ENCODE measurements around the gene NCAPD2. TPM values are rescaled to one million over a fixed set of nuclear protein-coding genes. Genes with fewer than 3 reads are reported as not detected.
A peak's percentile ranks its signal among the peaks of the same experiment; 100 is the strongest.

Gene NCAPD2
- total and polyA plus RNA-seq, 2 donors = 18.8 to 69.6 TPM

- peak overlapping the region; percentile 75 to 77 for H3K27ac ChIP-seq (ENCODE audit: low read depth in 1 of 2, low read length in 1 of 2)
- H3K9me3 ChIP-seq (ENCODE audit: control insufficient read depth in 2 of 2, insufficient read depth in 1 of 2, low read length in 1 of 2) = peaks cover 0 to 5% of the 10 kb centered on the region in 2 donors
- H3K4me3 ChIP-seq (ENCODE audit: low read length in 2 of 2) = no peak overlapping the region
- DNase-seq (ENCODE audit: low read depth in 6 of 9, low spot score in 9 of 9) = no peak
- peaks cover 20 to 79% of the 10 kb centered on the region in 2 donors for H3K4me1 ChIP-seq (ENCODE audit: control insufficient read depth in 2 of 2, insufficient read depth in 2 of 2, low read length in 2 of 2)
- H3K27me3 ChIP-seq (ENCODE audit: control insufficient read depth in 2 of 2, insufficient read depth in 1 of 2, low read length in 1 of 2) = no peaks in the 10 kb centered on the region
- H3K36me3 ChIP-seq (ENCODE audit: control insufficient read depth in 2 of 2, insufficient read depth in 2 of 2, low read length in 1 of 2) = peaks cover 43 to 63% of the 10 kb centered on the region in 2 donors
- WGBS = 90% methylated on average over 14 of the region's 14 CpGs
These were observed 45.8 kb downstream of the NCAPD2 start for GRCh38 chr12:6539707-6540134.

- DNase-seq (ENCODE audit: low read depth in 6 of 9, low spot score in 9 of 9) = peak in 5 of 9 donors; percentile 57 to 84 (median 67)
- Histone ChIP-seq H3K27me3 (ENCODE audit: control insufficient read depth in 2 of 2, insufficient read depth in 1 of 2, low read length in 1 of 2) (no peaks in the 10 kb centered on the region), H3K36me3 (ENCODE audit: control insufficient read depth in 2 of 2, insufficient read depth in 2 of 2, low read length in 1 of 2) (peaks cover 43 to 61% of the 10 kb centered on the region in 2 donors), H3K9me3 (ENCODE audit: control insufficient read depth in 2 of 2, insufficient read depth in 1 of 2, low read length in 1 of 2) (peaks cover 0 to 5% of the 10 kb centered on the region in 2 donors), H3K4me1 (ENCODE audit: control insufficient read depth in 2 of 2, insufficient read depth in 2 of 2, low read length in 2 of 2) (peaks cover 19 to 77% of the 10 kb centered on the region in 2 donors), H3K4me3 (ENCODE audit: low read length in 2 of 2) (peak overlapping the region; percentile 21 to 39), H3K27ac (ENCODE audit: low read depth in 1 of 2, low read length in 1 of 2) (peak overlapping the region; percentile 75 to 77)
- 27% methylated on average over 35 of the region's 35 CpGs for WGBS
These were observed 46.4 kb downstream of the NCAPD2 start for GRCh38 chr12:6540181-6540877.

GRCh38 chr12:6541371-6542165, 47.7 kb downstream of the NCAPD2 start:
- no peak overlapping the region for H3K4me3 ChIP-seq (ENCODE audit: low read length in 2 of 2)
- peak in 1 of 9 donors; percentile 51 for DNase-seq (ENCODE audit: low read depth in 6 of 9, low spot score in 9 of 9)
- H3K36me3 ChIP-seq (ENCODE audit: control insufficient read depth in 2 of 2, insufficient read depth in 2 of 2, low read length in 1 of 2) = peaks cover 48 to 59% of the 10 kb centered on the region in 2 donors
- H3K27me3 ChIP-seq (ENCODE audit: control insufficient read depth in 2 of 2, insufficient read depth in 1 of 2, low read length in 1 of 2) = no peaks in the 10 kb centered on the region
- peak overlapping the region; percentile 71 to 75 for H3K27ac ChIP-seq (ENCODE audit: low read depth in 1 of 2, low read length in 1 of 2)
- peaks cover 0 to 5% of the 10 kb centered on the region in 2 donors for H3K9me3 ChIP-seq (ENCODE audit: control insufficient read depth in 2 of 2, insufficient read depth in 1 of 2, low read length in 1 of 2)
- peaks cover 11 to 65% of the 10 kb centered on the region in 2 donors for H3K4me1 ChIP-seq (ENCODE audit: control insufficient read depth in 2 of 2, insufficient read depth in 2 of 2, low read length in 2 of 2)
- WGBS = 83% methylated on average over 26 of the region's 26 CpGs

GRCh38 chr12:6542209-6543009, 48.5 kb downstream of the NCAPD2 start:
- H3K27ac ChIP-seq (ENCODE audit: low read depth in 1 of 2, low read length in 1 of 2) = peak overlapping the region in 1 of 2 donors; percentile 75
- H3K4me3 ChIP-seq (ENCODE audit: low read length in 2 of 2) = no peak overlapping the region
- peaks cover 48 to 58% of the 10 kb centered on the region in 2 donors for H3K36me3 ChIP-seq (ENCODE audit: control insufficient read depth in 2 of 2, insufficient read depth in 2 of 2, low read length in 1 of 2)
- 89% methylated on average over 13 of the region's 13 CpGs for WGBS
- peaks cover 11 to 56% of the 10 kb centered on the region in 2 donors for H3K4me1 ChIP-seq (ENCODE audit: control insufficient read depth in 2 of 2, insufficient read depth in 2 of 2, low read length in 2 of 2)
- peaks cover 0 to 5% of the 10 kb centered on the region in 2 donors for H3K9me3 ChIP-seq (ENCODE audit: control insufficient read depth in 2 of 2, insufficient read depth in 1 of 2, low read length in 1 of 2)
- no peaks in the 10 kb centered on the region for H3K27me3 ChIP-seq (ENCODE audit: control insufficient read depth in 2 of 2, insufficient read depth in 1 of 2, low read length in 1 of 2)
- peak in 2 of 9 donors; percentile 52 to 70 for DNase-seq (ENCODE audit: low read depth in 6 of 9, low spot score in 9 of 9)

- peaks cover 60% of the 10 kb centered on the region in 2 donors for H3K36me3 ChIP-seq (ENCODE audit: control insufficient read depth in 2 of 2, insufficient read depth in 2 of 2, low read length in 1 of 2)
These were observed 52.1 kb downstream of the NCAPD2 start for GRCh38 chr12:6546016-6546415.

GRCh38 chr12:6547566-6547965, 53.7 kb downstream of the NCAPD2 start:
- 95% methylated on average over 1 of the region's 1 CpG for WGBS
- Histone ChIP-seq H3K9me3 (ENCODE audit: control insufficient read depth in 2 of 2, insufficient read depth in 1 of 2, low read length in 1 of 2) (no peaks in the 10 kb centered on the region), H3K4me3 (ENCODE audit: low read length in 2 of 2) (no peak overlapping the region), H3K27me3 (ENCODE audit: control insufficient read depth in 2 of 2, insufficient read depth in 1 of 2, low read length in 1 of 2) (no peaks in the 10 kb centered on the region), H3K4me1 (ENCODE audit: control insufficient read depth in 2 of 2, insufficient read depth in 2 of 2, low read length in 2 of 2) (peaks cover 0 to 20% of the 10 kb centered on the region in 2 donors), H3K27ac (ENCODE audit: low read depth in 1 of 2, low read length in 1 of 2) (no peak overlapping the region), H3K36me3 (ENCODE audit: control insufficient read depth in 2 of 2, insufficient read depth in 2 of 2, low read length in 1 of 2) (peaks cover 68 to 72% of the 10 kb centered on the region in 2 donors)
- DNase-seq (ENCODE audit: low read depth in 6 of 9, low spot score in 9 of 9) = no peak

More at GRCh38 chr12:6546016-6546415, 52.1 kb downstream of the NCAPD2 start:
- peaks cover 3 to 27% of the 10 kb centered on the region in 2 donors for H3K4me1 ChIP-seq (ENCODE audit: control insufficient read depth in 2 of 2, insufficient read depth in 2 of 2, low read length in 2 of 2)
- WGBS = 97% methylated on average over 10 of the region's 10 CpGs
- H3K27ac ChIP-seq (ENCODE audit: low read depth in 1 of 2, low read length in 1 of 2) = no peak overlapping the region
- no peak overlapping the region for H3K4me3 ChIP-seq (ENCODE audit: low read length in 2 of 2)
- no peak for DNase-seq (ENCODE audit: low read depth in 6 of 9, low spot score in 9 of 9)
- H3K27me3 ChIP-seq (ENCODE audit: control insufficient read depth in 2 of 2, insufficient read depth in 1 of 2, low read length in 1 of 2) = no peaks in the 10 kb centered on the region
- H3K9me3 ChIP-seq (ENCODE audit: control insufficient read depth in 2 of 2, insufficient read depth in 1 of 2, low read length in 1 of 2) = no peaks in the 10 kb centered on the region

GRCh38 chr12:6547987-6548386, 54.1 kb downstream of the NCAPD2 start:
- H3K4me1 ChIP-seq (ENCODE audit: control insufficient read depth in 2 of 2, insufficient read depth in 2 of 2, low read length in 2 of 2) = peaks cover 0 to 18% of the 10 kb centered on the region in 2 donors
- H3K27me3 ChIP-seq (ENCODE audit: control insufficient read depth in 2 of 2, insufficient read depth in 1 of 2, low read length in 1 of 2) = no peaks in the 10 kb centered on the region
- H3K36me3 ChIP-seq (ENCODE audit: control insufficient read depth in 2 of 2, insufficient read depth in 2 of 2, low read length in 1 of 2) = peaks cover 67 to 70% of the 10 kb centered on the region in 2 donors
- no peak overlapping the region for H3K4me3 ChIP-seq (ENCODE audit: low read length in 2 of 2)
- H3K27ac ChIP-seq (ENCODE audit: low read depth in 1 of 2, low read length in 1 of 2) = no peak overlapping the region
- WGBS = 97% methylated on average over 9 of the region's 9 CpGs
- no peaks in the 10 kb centered on the region for H3K9me3 ChIP-seq (ENCODE audit: control insufficient read depth in 2 of 2, insufficient read depth in 1 of 2, low read length in 1 of 2)
- DNase-seq (ENCODE audit: low read depth in 6 of 9, low spot score in 9 of 9) = no peak

- Histone ChIP-seq H3K36me3 (ENCODE audit: control insufficient read depth in 2 of 2, insufficient read depth in 2 of 2, low read length in 1 of 2) (peaks cover 66 to 67% of the 10 kb centered on the region in 2 donors), H3K27me3 (ENCODE audit: control insufficient read depth in 2 of 2, insufficient read depth in 1 of 2, low read length in 1 of 2) (no peaks in the 10 kb centered on the region), H3K9me3 (ENCODE audit: control insufficient read depth in 2 of 2, insufficient read depth in 1 of 2, low read length in 1 of 2) (peaks cover 0 to 2% of the 10 kb centered on the region in 2 donors), H3K27ac (ENCODE audit: low read depth in 1 of 2, low read length in 1 of 2) (no peak overlapping the region), H3K4me1 (ENCODE audit: control insufficient read depth in 2 of 2, insufficient read depth in 2 of 2, low read length in 2 of 2) (peaks cover 3 to 22% of the 10 kb centered on the region in 2 donors), H3K4me3 (ENCODE audit: low read length in 2 of 2) (no peak overlapping the region)
- no peak for DNase-seq (ENCODE audit: low read depth in 6 of 9, low spot score in 9 of 9)
- 97% methylated on average over 26 of the region's 26 CpGs for WGBS
These were observed 54.7 kb downstream of the NCAPD2 start for GRCh38 chr12:6548556-6548955.

Data from thymus (tissue), 11 donors.